Kidney glomerular epithelial cell (primary cell): ENCODE data around the gene SMR3A.

Experiments used
- DNase-seq: peaks from one replicate; lab custom pipeline; 2025; lab: John Stamatoyannopoulos, UW

The SMR3A gene

GRCh38 chr4:70360460-70360859 lies at the start of gene SMR3A:
Gene SMR3A (plus strand): TSS chr4:70360760. CDS start chr4:70362116, 1,356 bp downstream.
- DNase-seq, result no peak

- no peak for DNase-seq
Observed at GRCh38 chr4:70313736-70314135, 46.8 kb upstream of the SMR3A start.

GRCh38 chr4:70315928-70316327 lies 44.6 kb upstream of the SMR3A start:
- DNase-seq, result no peak

GRCh38 chr4:70326052-70326451 lies 34.5 kb upstream of the SMR3A start:
- DNase-seq, result no peak

- no peak for DNase-seq
Observed at GRCh38 chr4:70334681-70335080, 25.9 kb upstream of the SMR3A start, which contains the start of gene CABS1. Gene CABS1 (plus strand): TSS chr4:70334981. CDS start chr4:70335040, 59 bp downstream.

GRCh38 chr4:70336043-70336442 lies 24.5 kb upstream of the SMR3A start:
- DNase-seq, result no peak

- DNase-seq, result no peak
Observed at GRCh38 chr4:70337886-70338420, 22.6 kb upstream of the SMR3A start.

GRCh38 chr4:70356185-70356584 lies 4.4 kb upstream of the SMR3A start:
- DNase-seq, result no peak

GRCh38 chr4:70359115-70359661 lies 1.4 kb upstream of the SMR3A start:
- no peak for DNase-seq

GRCh38 chr4:70364002-70364401 lies 3.4 kb downstream of the SMR3A start:
- DNase-seq, result no peak

GRCh38 chr4:70365479-70365878 lies 4.9 kb downstream of the SMR3A start:
- no peak for DNase-seq

GRCh38 chr4:70367813-70368212 lies 7.3 kb downstream of the SMR3A start:
- no peak for DNase-seq

- no peak for DNase-seq
Observed at GRCh38 chr4:70371987-70372386, 11.4 kb downstream of the SMR3A start.

GRCh38 chr4:70372760-70373159 lies 12.2 kb downstream of the SMR3A start:
- no peak for DNase-seq

- DNase-seq, result no peak
Observed at GRCh38 chr4:70380578-70380977, 20.0 kb downstream of the SMR3A start.

GRCh38 chr4:70382691-70383181 lies 22.2 kb downstream of the SMR3A start, which contains the start of gene SMR3B:
Gene SMR3B (plus strand): TSS chr4:70383131. CDS start chr4:70384511, 1,380 bp downstream.
- DNase-seq, result no peak

- no peak for DNase-seq
Observed at GRCh38 chr4:70392057-70392776, 31.7 kb downstream of the SMR3A start.

GRCh38 chr4:70397580-70397979 lies 37.0 kb downstream of the SMR3A start, which contains the start of gene OPRPN:
Gene OPRPN (plus strand): TSS chr4:70397940. CDS start chr4:70399286, 1,346 bp downstream.
- DNase-seq, result no peak

GRCh38 chr4:70399319-70399718 lies 38.8 kb downstream of the SMR3A start:
- peak; percentile 18 for DNase-seq

- DNase-seq, result no peak
Observed at GRCh38 chr4:70402762-70403161, 42.2 kb downstream of the SMR3A start.

GRCh38 chr4:70405765-70406164 lies 45.2 kb downstream of the SMR3A start:
- no peak for DNase-seq
